Chondrocyte (in vitro differentiated cells): ENCODE measurements around the gene SHB. TPM values are rescaled to one million over a fixed set of nuclear protein-coding genes. Genes with fewer than 3 reads are reported as not detected.

Experiments used
- DNase-seq: peaks from one replicate; pipeline ENCODE4 v3.0.0; 2021; ENCODE audit warnings: mixed read lengths, low spot score
- H3K27ac Mint-ChIP-seq: one replicate; pipeline ENCODE4 v1.8.0; 2021; ENCODE audit warnings: mild to moderate bottlenecking, moderate library complexity, mixed read lengths; ENCODE audit not compliant: unreplicated experiment
- H3K27me3 Mint-ChIP-seq: 2 replicates; pipeline ENCODE4 v1.8.0; 2021; ENCODE audit warnings: low read depth, mixed read lengths
- H3K36me3 Mint-ChIP-seq: 2 replicates; pipeline ENCODE4 v1.8.0; 2021; ENCODE audit warnings: low read depth, mixed read lengths
- H3K4me1 Mint-ChIP-seq: 2 replicates; pipeline ENCODE4 v1.8.0; 2021; ENCODE audit warnings: low read depth, mild to moderate bottlenecking, mixed read lengths
- H3K4me3 Mint-ChIP-seq: one replicate; pipeline ENCODE4 v1.8.0; 2021; ENCODE audit warnings: mild to moderate bottlenecking, moderate library complexity, mixed read lengths; ENCODE audit not compliant: unreplicated experiment
- H3K9me3 Mint-ChIP-seq: 2 replicates; pipeline ENCODE4 v1.8.0; 2021; ENCODE audit warnings: low read depth, mixed read lengths
- total RNA-seq: library from RNA; stranded (reverse); gene quantifications from 3 replicates; pipeline ENCODE4 v1.2.1, GENCODE V29; 2021
- TF ChIP-seq, protein P1 (sequence below): fragments of 200-600 bp; sonication (generic); IDR thresholded peaks from 2 replicates; pipeline ENCODE4 v1.5.0; 2021; ENCODE audit warnings: antibody characterized with exemption, mild to moderate bottlenecking, moderate library complexity

Gene SHB
- total RNA-seq, 1 donor from 2014 or later = 23.8 TPM

DNA sequence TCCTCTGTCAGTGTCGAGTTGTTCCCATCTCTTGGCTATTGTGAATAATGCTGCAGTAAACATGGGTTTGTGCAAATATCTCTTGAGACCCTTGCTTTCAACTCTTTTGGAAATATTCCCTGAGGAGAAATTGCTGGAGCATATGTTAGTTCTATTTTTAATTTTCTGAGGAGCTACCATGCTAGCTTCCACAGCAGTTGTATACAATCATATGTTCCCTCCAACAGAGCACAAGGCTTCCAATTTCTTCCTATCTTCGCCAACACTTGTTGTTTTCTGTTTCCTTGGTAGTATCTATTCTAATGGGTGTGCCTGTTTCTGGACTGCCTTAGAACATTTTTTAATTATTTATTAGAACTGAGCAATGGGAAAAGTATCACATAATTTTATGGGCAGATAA, 23.6 kb upstream of the SHB start:
- Mint-ChIP-seq H3K9me3 (no peaks in the 10 kb centered on the region), H3K4me3 (no peak overlapping the region), H3K36me3 (no peaks in the 10 kb centered on the region), H3K4me1 (peaks cover 3% of the 10 kb centered on the region), H3K27me3 (no peaks in the 10 kb centered on the region), H3K27ac (no peak overlapping the region)
- TF ChIP-seq, protein P1, sequence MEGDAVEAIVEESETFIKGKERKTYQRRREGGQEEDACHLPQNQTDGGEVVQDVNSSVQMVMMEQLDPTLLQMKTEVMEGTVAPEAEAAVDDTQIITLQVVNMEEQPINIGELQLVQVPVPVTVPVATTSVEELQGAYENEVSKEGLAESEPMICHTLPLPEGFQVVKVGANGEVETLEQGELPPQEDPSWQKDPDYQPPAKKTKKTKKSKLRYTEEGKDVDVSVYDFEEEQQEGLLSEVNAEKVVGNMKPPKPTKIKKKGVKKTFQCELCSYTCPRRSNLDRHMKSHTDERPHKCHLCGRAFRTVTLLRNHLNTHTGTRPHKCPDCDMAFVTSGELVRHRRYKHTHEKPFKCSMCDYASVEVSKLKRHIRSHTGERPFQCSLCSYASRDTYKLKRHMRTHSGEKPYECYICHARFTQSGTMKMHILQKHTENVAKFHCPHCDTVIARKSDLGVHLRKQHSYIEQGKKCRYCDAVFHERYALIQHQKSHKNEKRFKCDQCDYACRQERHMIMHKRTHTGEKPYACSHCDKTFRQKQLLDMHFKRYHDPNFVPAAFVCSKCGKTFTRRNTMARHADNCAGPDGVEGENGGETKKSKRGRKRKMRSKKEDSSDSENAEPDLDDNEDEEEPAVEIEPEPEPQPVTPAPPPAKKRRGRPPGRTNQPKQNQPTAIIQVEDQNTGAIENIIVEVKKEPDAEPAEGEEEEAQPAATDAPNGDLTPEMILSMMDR = no peak
- DNase-seq = no peak

DNA sequence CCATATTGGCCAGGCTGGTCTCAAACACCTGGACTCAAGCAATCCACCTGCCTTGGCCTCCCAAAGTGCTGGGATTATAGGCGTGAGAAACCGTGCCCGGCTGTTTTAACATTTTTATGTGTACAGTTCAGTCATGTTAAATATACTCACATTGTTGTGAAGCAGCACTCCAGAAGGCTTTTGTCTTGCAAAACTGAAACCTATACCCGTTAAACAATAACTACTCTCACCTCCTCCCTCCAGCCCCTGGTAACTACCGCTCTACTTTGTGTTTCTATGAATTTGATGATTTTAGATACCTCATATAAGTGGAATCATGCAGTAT, 23.1 kb upstream of the SHB start:
- H3K36me3 Mint-ChIP-seq = no peaks in the 10 kb centered on the region
- peaks cover 3% of the 10 kb centered on the region for H3K4me1 Mint-ChIP-seq
- H3K4me3 Mint-ChIP-seq = no peak overlapping the region
- H3K9me3 Mint-ChIP-seq = no peaks in the 10 kb centered on the region
- no peak overlapping the region for H3K27ac Mint-ChIP-seq
- TF ChIP-seq, protein P1 = no peak
- DNase-seq = no peak
- no peaks in the 10 kb centered on the region for H3K27me3 Mint-ChIP-seq

DNA sequence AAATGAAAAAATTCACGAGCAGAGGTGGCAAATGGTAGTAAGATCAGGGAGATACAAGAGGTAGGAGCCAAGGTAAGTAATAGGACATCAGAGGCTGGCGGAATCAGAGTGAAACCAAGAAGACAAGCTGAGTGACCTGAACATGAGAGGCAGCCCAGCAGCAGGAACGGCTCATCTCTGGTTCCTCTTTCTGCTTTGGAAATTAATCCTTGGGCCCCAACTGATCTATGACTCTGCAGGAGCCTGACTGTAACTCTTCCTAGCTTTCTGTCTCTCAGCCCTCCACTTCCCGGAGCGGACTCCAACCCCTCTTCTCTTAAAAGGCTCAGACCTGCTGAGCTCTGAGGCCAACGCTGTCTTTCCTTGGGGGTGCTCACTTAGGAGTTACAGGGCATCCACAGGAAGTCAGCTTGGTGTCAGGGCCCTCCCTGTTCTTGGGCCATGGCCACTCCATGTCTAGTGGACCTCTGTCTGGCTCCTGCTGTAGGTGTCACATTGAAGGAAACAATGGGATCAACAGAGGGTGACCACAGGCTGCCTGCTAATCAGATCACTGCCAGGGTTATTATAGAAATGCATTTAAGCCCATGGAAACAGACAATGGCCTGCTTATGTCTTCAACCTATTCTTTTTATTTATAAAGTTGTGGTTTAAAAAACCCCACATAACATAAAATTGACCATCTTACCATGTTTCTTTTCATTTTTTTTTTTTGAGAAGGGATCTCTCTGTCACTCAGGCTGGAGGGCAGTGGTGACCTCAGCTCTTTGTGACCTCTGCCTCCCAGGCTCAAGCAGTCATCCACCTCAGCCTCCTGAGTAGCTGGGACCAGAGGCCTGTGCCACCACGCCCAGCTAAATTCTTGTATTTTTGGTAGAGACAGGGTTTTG, 22.5 kb upstream of the SHB start:
- no peaks in the 10 kb centered on the region for H3K36me3 Mint-ChIP-seq
- no peak for DNase-seq
- peaks cover 3% of the 10 kb centered on the region for H3K4me1 Mint-ChIP-seq
- no peak overlapping the region for H3K27ac Mint-ChIP-seq
- H3K4me3 Mint-ChIP-seq = no peak overlapping the region
- H3K27me3 Mint-ChIP-seq = no peaks in the 10 kb centered on the region
- no peaks in the 10 kb centered on the region for H3K9me3 Mint-ChIP-seq
- TF ChIP-seq, protein P1 = no peak

DNA sequence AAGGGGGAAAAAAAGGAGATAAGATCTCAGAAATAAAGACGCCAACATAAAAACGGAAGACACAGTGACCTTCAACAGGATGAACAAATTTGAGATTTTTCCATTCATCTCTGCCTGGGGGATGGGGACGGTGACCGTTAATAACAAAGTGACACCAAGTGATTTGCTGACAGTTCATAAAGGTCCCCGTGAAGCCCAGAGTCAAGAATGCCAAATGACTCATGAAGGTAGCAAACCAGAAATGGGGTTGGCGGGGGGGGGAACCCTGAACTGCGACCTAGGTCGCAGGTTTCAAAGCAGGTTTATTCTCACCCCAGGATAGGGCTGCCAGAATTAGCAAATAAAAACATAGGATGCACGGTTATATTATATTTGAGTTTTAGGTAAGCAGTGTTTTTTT, 21.1 kb upstream of the SHB start:
- Mint-ChIP-seq H3K4me3 (no peak overlapping the region), H3K36me3 (no peaks in the 10 kb centered on the region), H3K27me3 (no peaks in the 10 kb centered on the region), H3K27ac (no peak overlapping the region), H3K4me1 (peaks cover 3% of the 10 kb centered on the region), H3K9me3 (no peaks in the 10 kb centered on the region)
- TF ChIP-seq, protein P1 = no peak
- DNase-seq = no peak

DNA sequence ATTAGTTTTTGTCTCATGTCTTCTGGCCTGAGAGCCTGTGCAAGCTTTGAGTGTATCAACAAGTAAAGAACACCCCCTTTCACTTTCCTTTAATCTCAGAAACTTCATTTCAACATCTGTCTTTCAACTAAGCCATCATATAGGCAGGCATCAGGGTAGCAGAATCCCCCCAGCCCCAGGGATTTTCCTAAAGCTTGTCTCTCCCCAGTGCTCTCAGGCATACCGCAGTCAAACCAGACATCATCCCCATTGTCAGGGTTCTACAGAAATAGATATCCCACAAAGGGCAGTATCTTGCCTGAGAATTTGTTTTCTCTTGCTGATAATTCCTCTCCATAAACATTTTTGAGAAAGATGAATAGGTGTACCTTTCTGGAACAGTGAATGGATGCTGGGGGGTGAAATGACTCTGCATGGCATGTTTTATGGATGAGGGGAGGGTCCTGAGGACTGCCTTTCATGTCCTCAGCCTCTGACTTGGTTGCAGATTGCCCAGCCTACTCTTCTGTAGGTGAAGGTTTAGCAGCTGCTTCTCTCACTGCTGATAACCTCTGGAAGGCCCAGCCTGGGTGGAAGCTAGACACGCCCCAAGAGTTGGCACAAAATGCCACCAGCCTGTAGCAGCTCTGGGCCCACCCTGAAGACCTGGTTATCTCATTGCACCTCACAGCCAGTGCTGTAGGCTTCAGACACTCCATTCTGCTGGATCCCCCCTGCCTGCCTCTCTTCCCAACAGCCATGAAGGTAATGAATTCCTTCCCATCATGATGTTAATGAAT, 20.5 kb upstream of the SHB start:
- TF ChIP-seq, protein P1 = no peak
- no peaks in the 10 kb centered on the region for H3K36me3 Mint-ChIP-seq
- no peak overlapping the region for H3K4me3 Mint-ChIP-seq

More for the DNA sequence above, 20.5 kb upstream of the SHB start:
- Mint-ChIP-seq H3K27ac (no peak overlapping the region), H3K27me3 (no peaks in the 10 kb centered on the region), H3K4me1 (peaks cover 3% of the 10 kb centered on the region), H3K9me3 (no peaks in the 10 kb centered on the region)
- no peak for DNase-seq
